Endothelial cell of umbilical vein (primary cell): ENCODE data around the gene WSB1. TPM values are rescaled to one million over a fixed set of nuclear protein-coding genes. Genes with fewer than 3 reads are reported as not detected.

Experiments
- BruUV-seq: library from RNA; stranded (reverse); fragments of 400-500 nt; replicated peaks from 2 replicates; lab custom pipeline; 2021; lab: Mats Ljungman, UMichigan
- CTCF ChIA-PET: fragments of 300-600, 350-600 bp; sonication (Branson Sonifier 250); formaldehyde crosslinking; loops from one replicate; lab custom pipeline; 2021; ENCODE audit warnings: antibody characterized with exemption, inconsistent platforms; lab: Charles Lee
- POLR2A ChIA-PET: fragments of 300-600, 350-600 bp; sonication (Branson Sonifier 250); formaldehyde crosslinking; loops from one replicate; lab custom pipeline; 2021; ENCODE audit warnings: antibody characterized with exemption, inconsistent platforms; lab: Charles Lee
- DNase-seq: peaks from one replicate; pipeline ENCODE4 v3.0.0-alpha.2; 2011; ENCODE audit warnings: low read depth, low spot score
- FAIRE-seq: peaks from 2 replicates; lab custom pipeline; 2011; peaks lifted over from hg19 to GRCh38; lab: Jason Lieb, UNC
- H2AFZ ChIP-seq: 2 replicates; pipeline ENCODE4 v1.6.0; 2012; ENCODE audit warnings: low read depth, low read length, control low read depth, inconsistent platforms
- H3K27ac ChIP-seq: 2 replicates; pipeline ENCODE4 v1.5.1; 2011; ENCODE audit warnings: low read depth, mild to moderate bottlenecking, control low read depth, low read length, moderate library complexity; ENCODE audit not compliant: insufficient read depth
- H3K27me3 ChIP-seq, 2 experiments: 2 replicates each; pipeline versions ENCODE4 v1.6.0 to v1.6.1; 2011; ENCODE audit warnings: low read length in 2 of 2, mixed read lengths in 1 of 2; ENCODE audit not compliant: control insufficient read depth in 2 of 2, insufficient read depth in 2 of 2
- H3K36me3 ChIP-seq, 2 experiments: 2 replicates in 1 of 2; 3 replicates in 1 of 2; pipeline ENCODE4 v1.5.1; 2011; ENCODE audit warnings: low read length in 2 of 2, mild to moderate bottlenecking in 1 of 2, moderate library complexity in 1 of 2; ENCODE audit not compliant: control insufficient read depth in 2 of 2, insufficient read depth in 2 of 2; ENCODE audit errors: extremely low read depth in 1 of 2
- H3K4me1 ChIP-seq: 3 replicates; pipeline ENCODE4 v1.5.1; 2011; ENCODE audit warnings: mild to moderate bottlenecking, low read length; ENCODE audit not compliant: control insufficient read depth, insufficient read depth; ENCODE audit errors: extremely low read depth
- H3K4me2 ChIP-seq: 2 replicates; pipeline ENCODE4 v1.6.1; 2011; ENCODE audit warnings: low read length, control low read depth, mixed read lengths; ENCODE audit not compliant: insufficient read depth
- H3K4me3 ChIP-seq, 3 experiments: fragments of 200-600 bp in 1 of 3; sonication (generic), shearing (Covaris generic) in 1 of 3; replicated peaks in 1 of 3; 2 replicates each; pipeline ENCODE4 v1.5.1; 2011 to 2016; ENCODE audit warnings: control low read depth in 3 of 3, low read length in 3 of 3, mild to moderate bottlenecking in 2 of 3, inconsistent platforms in 1 of 3, low read depth in 1 of 3, moderate library complexity in 1 of 3; ENCODE audit not compliant: insufficient read depth in 1 of 3
- H3K79me2 ChIP-seq: 2 replicates; pipeline ENCODE4 v1.6.0; 2012; ENCODE audit warnings: low read length, inconsistent platforms; ENCODE audit not compliant: control insufficient read depth, insufficient read depth
- H3K9ac ChIP-seq: replicated peaks from 2 replicates; pipeline ENCODE3; 2011; ENCODE audit warnings: low read length, control low read depth; ENCODE audit not compliant: insufficient read depth; ENCODE audit errors: extremely low read depth
- H3K9me1 ChIP-seq: replicated peaks from 3 replicates; pipeline ENCODE4 v1.6.0; 2011; ENCODE audit warnings: mild to moderate bottlenecking, low read length; ENCODE audit not compliant: control insufficient read depth, insufficient read depth; ENCODE audit errors: extremely low read depth
- H3K9me3 ChIP-seq: replicated peaks from 2 replicates; pipeline ENCODE4 v1.5.1; 2012; ENCODE audit warnings: low read length, inconsistent platforms; ENCODE audit not compliant: control insufficient read depth, insufficient read depth
- H4K20me1 ChIP-seq: replicated peaks from 2 replicates; pipeline ENCODE3; 2011; ENCODE audit warnings: mild to moderate bottlenecking, low read length; ENCODE audit not compliant: control insufficient read depth, insufficient read depth; ENCODE audit errors: extremely low read depth
- GATA2 ChIP-seq: IDR thresholded peaks from 2 replicates; pipeline ENCODE4 v1.7.0; 2011; ENCODE audit warnings: low read depth, mild to moderate bottlenecking, moderate library complexity, mixed read lengths, low read length; ENCODE audit not compliant: insufficient read length, insufficient read depth
- MYC ChIP-seq: IDR thresholded peaks from one replicate; pipeline ENCODE4 v1.6.1; 2011; ENCODE audit warnings: mild to moderate bottlenecking, low read depth, low read length
- POLR2AphosphoS5 ChIP-seq: IDR thresholded peaks from 2 replicates; pipeline ENCODE4 v1.6.1; 2012; ENCODE audit warnings: low read depth, mild to moderate bottlenecking, control low read depth, low read length, moderate library complexity; ENCODE audit not compliant: insufficient read depth
- dilution Hi-C: fragments of 300-500 bp; cut with MboI; formaldehyde crosslinking; loops from one replicate; pipeline ENCODE4 v1.15.0; 2019; ENCODE audit warnings: low sequenced_read_pairs; ENCODE audit not compliant: extremely low pct_ligation_motif_present
- intact Hi-C: fragments of 100-400 bp; cut with micrococcal nuclease; formaldehyde crosslinking; loops from one replicate; pipeline ENCODE4 v1.10.0; 2022
- polyA plus RNA-seq, 4 experiments: library from polyadenylated mRNA; depleted of rRNA in 3 of 4; stranded (reverse) in 3 of 4; unstranded in 1 of 4; fragments of >200 nt; gene quantifications; 2 replicates each; pipeline versions ENCODE4 v1.2.1 to v1.2.3, GENCODE V29; 2011 to 2012; ENCODE audit warnings: missing spikeins in 1 of 4
- total RNA-seq: library from RNA; stranded (reverse); gene quantifications from 2 replicates; pipeline ENCODE4 v1.2.3, GENCODE V29; 2021

The WSB1 gene
- total and polyA plus RNA-seq, 2 donors (not counting 3 experiments of a cell fraction or from before 2014, with no cell fraction given), result 471 to 736 TPM

- H3K9me1 ChIP-seq, result no peaks in the 10 kb centered on the region
- DNase-seq (no peak), FAIRE-seq (no peak)
- H3K9me3 ChIP-seq, result no peaks in the 10 kb centered on the region
- intact Hi-C loops, result no loop called here
- no peak overlapping the region for H3K9ac ChIP-seq
- ChIA-PET POLR2A (no interaction called here), CTCF (interaction anchor here (0.9 to 3.8 kb wide), 6 partner anchors 10 to 256 kb away, joined by 3 to 20 read pairs (median 6); no protein-coding TSS in a partner anchor)
- no peak for TF ChIP-seq GATA2
- H3K4me2 ChIP-seq, result no peak overlapping the region
- no peak overlapping the region for H3K4me3 ChIP-seq
- no peaks in the 10 kb centered on the region for H3K36me3 ChIP-seq
- no peak overlapping the region for H2AFZ ChIP-seq
- no peaks in the 10 kb centered on the region for H4K20me1 ChIP-seq
- no peak overlapping the region for H3K27ac ChIP-seq
- dilution Hi-C loops, result no loop called here
- BruUV-seq, result no TSS peak
- no peaks in the 10 kb centered on the region for H3K79me2 ChIP-seq
- peaks cover 38% of the 10 kb centered on the region for H3K4me1 ChIP-seq
- H3K27me3 ChIP-seq, result no peaks in the 10 kb centered on the region
Observed at GRCh38 chr17:27343294-27343693, 49.4 kb downstream of the WSB1 start.

DNA sequence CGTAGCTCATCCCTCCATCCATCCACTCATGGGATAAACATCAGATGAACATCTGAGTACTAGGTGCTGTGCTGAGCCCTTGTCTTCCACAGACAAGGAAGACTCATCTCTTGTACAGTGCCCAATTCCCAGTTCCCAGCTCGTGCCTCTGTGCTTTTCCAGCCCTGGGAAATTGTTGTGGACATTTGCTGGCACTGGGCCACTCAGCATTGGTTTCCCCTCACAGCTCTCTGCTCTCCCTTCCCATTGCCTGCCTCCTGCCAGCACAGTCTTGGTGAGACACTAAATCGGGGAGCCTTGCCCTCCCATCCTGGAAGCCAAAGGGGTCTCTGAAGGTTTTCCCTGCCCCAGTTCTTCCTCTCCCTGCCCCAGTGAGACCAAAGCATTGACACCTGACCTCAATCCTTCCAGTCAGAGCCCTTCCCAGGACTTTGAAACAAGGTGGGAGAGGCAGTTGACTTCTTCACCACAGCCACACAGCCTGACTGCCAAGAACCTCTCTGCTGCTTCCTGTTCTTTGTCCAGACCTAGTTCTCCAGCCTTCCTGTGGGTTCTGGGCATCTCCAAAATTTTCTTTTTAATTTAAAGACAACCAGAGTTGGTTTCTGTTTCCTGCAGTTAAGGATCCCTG lies 50.2 kb downstream of the WSB1 start:
- H3K4me3 ChIP-seq, result no peak overlapping the region
- no peaks in the 10 kb centered on the region for H3K27me3 ChIP-seq
- peak; percentile 84 for DNase-seq
- H3K36me3 ChIP-seq, result no peaks in the 10 kb centered on the region
- H3K4me1 ChIP-seq, result peaks cover 41% of the 10 kb centered on the region
- no peaks in the 10 kb centered on the region for H4K20me1 ChIP-seq
- TF ChIP-seq POLR2AphosphoS5, result peak; percentile 11
- TF ChIP-seq MYC, result no peak
- peak overlapping the region; percentile 20 for H2AFZ ChIP-seq
- BruUV-seq, result no TSS peak
- dilution Hi-C loops (no loop called here), intact Hi-C loops (loop anchor here (1.0 kb wide), 2 partner anchors 11 to 50 kb away; partner anchors contain the start of gene WSB1)
- no peaks in the 10 kb centered on the region for H3K79me2 ChIP-seq
- peak overlapping the region; percentile 6 for H3K9ac ChIP-seq
- POLR2A ChIA-PET, result no interaction called here
- H3K27ac ChIP-seq, result peak overlapping the region; percentile 55
- CTCF ChIA-PET, result interaction anchor here (0.9 to 3.8 kb wide), 9 partner anchors 10 to 256 kb away, joined by 3 to 20 read pairs (median 4); partner anchors contain the start of gene KSR1
- peak; percentile 88 for FAIRE-seq
- H3K4me2 ChIP-seq, result peak overlapping the region; percentile 20
- no peaks in the 10 kb centered on the region for H3K9me3 ChIP-seq
- H3K9me1 ChIP-seq, result no peaks in the 10 kb centered on the region
